Anterior cingulate cortex (tissue), 58 donors: ENCODE results near the gene MSMO1.

Experiments used
- DNase-seq, 58 donors: peaks; one replicate each; lab custom pipeline; 2025; lab: John Stamatoyannopoulos, UW

MSMO1 gene

GRCh38 chr4:165355900-165356300, 28.4 kb downstream of the MSMO1 start:
- DNase-seq = peak in 17 of 58 donors; percentile 1 to 40 (median 17)

- DNase-seq = no peak
Observed at GRCh38 chr4:165359506-165359905, 32.0 kb downstream of the MSMO1 start.

GRCh38 chr4:165360041-165360695, 32.7 kb downstream of the MSMO1 start:
- no peak for DNase-seq

- DNase-seq = no peak
Observed at GRCh38 chr4:165360985-165361670, 33.7 kb downstream of the MSMO1 start.

- DNase-seq = no peak
Observed at GRCh38 chr4:165361810-165362209, 34.3 kb downstream of the MSMO1 start.

- no peak for DNase-seq
Observed at GRCh38 chr4:165364452-165365080, 37.1 kb downstream of the MSMO1 start.

GRCh38 chr4:165367040-165367439, 39.6 kb downstream of the MSMO1 start:
- DNase-seq = no peak

- DNase-seq = no peak
Observed at GRCh38 chr4:165368114-165368513, 40.6 kb downstream of the MSMO1 start.

GRCh38 chr4:165368567-165368966, 41.1 kb downstream of the MSMO1 start:
- DNase-seq = no peak

GRCh38 chr4:165369522-165369921, 42.1 kb downstream of the MSMO1 start:
- no peak for DNase-seq

- DNase-seq = no peak
Observed at GRCh38 chr4:165370530-165370929, 43.1 kb downstream of the MSMO1 start.

- DNase-seq = no peak
Observed at GRCh38 chr4:165375465-165375864, 48.0 kb downstream of the MSMO1 start.

GRCh38 chr4:165378398-165378744, 50.9 kb downstream of the MSMO1 start:
- no peak for DNase-seq

GRCh38 chr4:165378745-165379677, 51.5 kb downstream of the MSMO1 start, which contains the start of gene CPE:
CPE (plus strand) TSS chr4:165379008; CDS start chr4:165379222, 214 bp downstream.
- DNase-seq = peak; percentile 22 to 92 (median 76)

GRCh38 chr4:165379678-165380064, 52.2 kb downstream of the MSMO1 start:
- DNase-seq = peak in 20 of 58 donors; percentile 6 to 72 (median 28)

- no peak for DNase-seq
Observed at GRCh38 chr4:165380805-165381204, 53.3 kb downstream of the MSMO1 start.

GRCh38 chr4:165381821-165382373, 54.4 kb downstream of the MSMO1 start:
- no peak for DNase-seq

- DNase-seq = no peak
Observed at GRCh38 chr4:165382640-165383039, 55.2 kb downstream of the MSMO1 start.

- DNase-seq = peak in 1 of 58 donors; percentile 20
Observed at GRCh38 chr4:165383591-165384073, 56.2 kb downstream of the MSMO1 start.

- DNase-seq = no peak
Observed at GRCh38 chr4:165384186-165384585, 56.7 kb downstream of the MSMO1 start.
